Trophoblast cell (in vitro differentiated cells and primary cell): ENCODE results near the gene ADAMTS18.

Source experiments
- DNase-seq, 2 donors: peaks; one replicate each; pipeline ENCODE4 v3.0.0-alpha.2; 2016
- H2AFZ ChIP-seq: 2 replicates; pipeline ENCODE4 v1.6.1; 2013; ENCODE audit warnings: low read length, moderate library complexity, mild to moderate bottlenecking; ENCODE audit not compliant: insufficient read depth, poor library complexity
- H2AK5ac ChIP-seq: 2 replicates; pipeline ENCODE4 v1.6.1; 2013; ENCODE audit warnings: mild to moderate bottlenecking, low read length
- H2BK120ac ChIP-seq: 2 replicates; pipeline ENCODE4 v1.6.1; 2013; ENCODE audit warnings: low read length, mild to moderate bottlenecking, moderate library complexity; ENCODE audit not compliant: insufficient read depth, poor library complexity
- H2BK12ac ChIP-seq: 2 replicates; pipeline ENCODE4 v1.6.1; 2013; ENCODE audit warnings: mild to moderate bottlenecking, low read length, moderate library complexity
- H2BK5ac ChIP-seq: 2 replicates; pipeline ENCODE4 v1.6.1; 2013; ENCODE audit warnings: low read length, low read depth, moderate library complexity, mild to moderate bottlenecking; ENCODE audit not compliant: poor library complexity
- H3K14ac ChIP-seq: 2 replicates; pipeline ENCODE4 v1.6.1; 2013; ENCODE audit warnings: mild to moderate bottlenecking, low read length
- H3K18ac ChIP-seq: 2 replicates; pipeline ENCODE4 v1.6.1; 2013; ENCODE audit warnings: mild to moderate bottlenecking, low read length
- H3K23ac ChIP-seq: 2 replicates; pipeline ENCODE4 v1.6.1; 2013; ENCODE audit warnings: low read length
- H3K27ac ChIP-seq: 2 replicates; pipeline ENCODE4 v1.5.1; 2013; ENCODE audit warnings: low read depth, mild to moderate bottlenecking, inconsistent platforms, low read length, moderate library complexity
- H3K27me3 ChIP-seq: 2 replicates; pipeline ENCODE4 v1.6.1; 2013; ENCODE audit warnings: inconsistent platforms, mild to moderate bottlenecking, low read length, moderate library complexity; ENCODE audit not compliant: insufficient read depth
- H3K36me3 ChIP-seq, 2 experiments: 1 replicate in 1 of 2; 2 replicates in 1 of 2; pipeline ENCODE4 v1.6.1; 2013; ENCODE audit warnings: low read length in 2 of 2, mild to moderate bottlenecking in 2 of 2, moderate library complexity in 1 of 2; ENCODE audit not compliant: insufficient read depth in 2 of 2, control insufficient read depth in 1 of 2
- H3K4ac ChIP-seq: 2 replicates; pipeline ENCODE4 v1.6.1; 2013; ENCODE audit warnings: low read depth, mild to moderate bottlenecking, low read length, moderate library complexity
- H3K4me1 ChIP-seq, 2 experiments: 1 replicate in 1 of 2; 2 replicates in 1 of 2; pipeline ENCODE4 v1.6.1; 2013; ENCODE audit warnings: low read length in 2 of 2, mild to moderate bottlenecking in 2 of 2, moderate library complexity in 1 of 2; ENCODE audit not compliant: insufficient read depth in 2 of 2, control insufficient read depth in 1 of 2
- H3K4me2 ChIP-seq: 2 replicates; pipeline ENCODE4 v1.6.1; 2013; ENCODE audit warnings: inconsistent platforms, mild to moderate bottlenecking, low read length, moderate library complexity
- H3K4me3 ChIP-seq: 2 replicates; pipeline ENCODE4 v1.5.1; 2013; ENCODE audit warnings: mild to moderate bottlenecking, low read depth, low read length, inconsistent platforms
- H3K79me1 ChIP-seq: one replicate; pipeline ENCODE4 v1.6.1; 2013; ENCODE audit warnings: low read length
- H3K79me2 ChIP-seq: 2 replicates; pipeline ENCODE4 v1.6.1; 2013; ENCODE audit warnings: low read length, mild to moderate bottlenecking; ENCODE audit not compliant: control insufficient read depth, insufficient read depth, poor library complexity
- H3K9ac ChIP-seq: 2 replicates; pipeline ENCODE4 v1.6.1; 2013; ENCODE audit warnings: mild to moderate bottlenecking, low read length
- H3K9me3 ChIP-seq: 2 replicates; pipeline ENCODE4 v1.6.1; 2013; ENCODE audit warnings: low read depth, mild to moderate bottlenecking, control low read depth, inconsistent platforms, low read length; ENCODE audit not compliant: insufficient read depth
- H4K12ac ChIP-seq: 2 replicates; pipeline ENCODE4 v1.6.1; 2013; ENCODE audit warnings: low read depth, mild to moderate bottlenecking, low read length, moderate library complexity
- H4K8ac ChIP-seq: 2 replicates; pipeline ENCODE4 v1.6.1; 2013; ENCODE audit warnings: low read depth, mild to moderate bottlenecking, low read length, moderate library complexity
- H4K91ac ChIP-seq: one replicate; pipeline ENCODE4 v1.6.1; 2013; ENCODE audit warnings: low read depth, mild to moderate bottlenecking, low read length, moderate library complexity
- WGBS: extraction: QIAGEN DNeasy Blood & Tissue Kit; methylation state at CpG from one replicate; pipeline ENCODE4 v1.1.7; 2013; ENCODE audit warnings: missing lambda C conversion rate; ENCODE audit not compliant: insufficient read length, insufficient coverage; ENCODE audit errors: extremely low coverage; 5-methylcytosine and 5-hydroxymethylcytosine counted together

Gene ADAMTS18

DNA sequence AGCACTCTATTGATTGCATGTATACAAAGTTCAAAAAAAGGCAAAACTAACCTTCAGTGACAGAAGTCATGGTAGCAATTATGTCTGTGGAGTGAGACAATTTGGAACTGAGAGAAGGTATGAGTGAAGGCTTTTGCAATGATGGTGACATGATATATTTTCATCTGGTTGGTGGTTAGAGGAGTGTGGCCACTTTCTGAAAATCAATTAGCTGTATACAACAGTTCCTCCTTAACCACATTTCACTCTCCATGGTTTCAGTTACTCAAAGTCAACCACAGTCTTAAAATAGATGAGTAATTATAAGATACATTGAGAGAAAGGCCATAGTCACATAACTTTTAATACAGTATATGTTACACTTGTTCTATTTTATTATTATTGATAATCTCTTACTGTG lies 26.2 kb downstream of the ADAMTS18 start:
- Histone ChIP-seq H3K9me3 (no peaks in the 10 kb centered on the region), H3K14ac (no peak overlapping the region), H2BK5ac (no peak overlapping the region), H3K9ac (no peak overlapping the region), H4K12ac (no peak overlapping the region), H3K36me3 (peaks cover 10 to 22% of the 10 kb centered on the region in 2 experiments), H3K79me2 (peaks cover 3% of the 10 kb centered on the region), H3K18ac (no peak overlapping the region), H3K4me2 (no peak overlapping the region), H4K8ac (no peak overlapping the region), H3K4me3 (no peak overlapping the region), H2AK5ac (no peak overlapping the region), H2AFZ (no peak overlapping the region), H3K4ac (no peak overlapping the region), H3K27ac (peak overlapping the region; percentile 42), H3K27me3 (no peaks in the 10 kb centered on the region), H4K91ac (no peak overlapping the region), H3K79me1 (peaks cover 9% of the 10 kb centered on the region), H2BK120ac (no peak overlapping the region), H2BK12ac (no peak overlapping the region), H3K4me1 (peaks cover 5 to 14% of the 10 kb centered on the region in 2 experiments), H3K23ac (no peak overlapping the region)
- DNase-seq, result no peak

DNA sequence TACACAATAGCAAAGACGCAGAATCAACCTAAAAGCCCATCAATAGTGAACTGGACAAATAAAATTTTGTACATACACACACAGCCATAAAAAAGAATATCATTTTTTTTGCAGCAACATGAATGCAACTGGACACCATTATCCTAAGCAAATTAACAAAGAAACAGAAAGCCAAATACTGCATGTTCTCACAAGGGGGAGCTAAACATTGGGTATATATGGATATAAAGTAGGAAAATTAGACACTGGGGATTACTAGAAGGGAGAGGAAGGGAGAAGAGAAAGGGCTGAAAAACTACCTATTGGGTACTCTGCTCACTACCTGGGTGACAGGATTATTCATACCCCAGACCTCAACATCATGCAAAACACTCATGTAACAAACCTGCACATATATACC lies 28.2 kb downstream of the ADAMTS18 start:
- H3K14ac ChIP-seq, result no peak overlapping the region
- no CpG with 5 or more reads among the region's 1 CpG for WGBS
- H2BK120ac ChIP-seq, result no peak overlapping the region
- no peak overlapping the region for H3K4me2 ChIP-seq
- H2AK5ac ChIP-seq, result no peak overlapping the region
- no peak overlapping the region for H3K4me3 ChIP-seq
- no peak overlapping the region for H3K9ac ChIP-seq
- H3K23ac ChIP-seq, result no peak overlapping the region
- peaks cover 6 to 8% of the 10 kb centered on the region in 2 experiments for H3K36me3 ChIP-seq
- H3K27ac ChIP-seq, result no peak overlapping the region
- H3K4me1 ChIP-seq, result peaks cover 5 to 14% of the 10 kb centered on the region in 2 experiments
- H3K27me3 ChIP-seq, result no peaks in the 10 kb centered on the region
- no peak overlapping the region for H4K12ac ChIP-seq
- H2BK5ac ChIP-seq, result no peak overlapping the region
- no peaks in the 10 kb centered on the region for H3K9me3 ChIP-seq
- H2BK12ac ChIP-seq, result no peak overlapping the region
- DNase-seq, result no peak
- H3K79me2 ChIP-seq, result peaks cover 3% of the 10 kb centered on the region
- no peak overlapping the region for H4K91ac ChIP-seq
- H4K8ac ChIP-seq, result no peak overlapping the region
- H3K4ac ChIP-seq, result no peak overlapping the region
- peaks cover 9% of the 10 kb centered on the region for H3K79me1 ChIP-seq
- no peak overlapping the region for H3K18ac ChIP-seq
- H2AFZ ChIP-seq, result no peak overlapping the region

- H3K4ac ChIP-seq, result peak overlapping the region; percentile 64
- H3K23ac ChIP-seq, result no peak overlapping the region
- H3K4me2 ChIP-seq, result no peak overlapping the region
- peak overlapping the region; percentile 74 for H3K27ac ChIP-seq
- H3K79me1 ChIP-seq, result peaks cover 2% of the 10 kb centered on the region
- peak overlapping the region; percentile 47 for H2BK120ac ChIP-seq
- H3K4me3 ChIP-seq, result no peak overlapping the region
- H3K27me3 ChIP-seq, result no peaks in the 10 kb centered on the region
- peak overlapping the region; percentile 61 for H2BK5ac ChIP-seq
- peak overlapping the region; percentile 19 for H3K14ac ChIP-seq
- peak overlapping the region; percentile 7 for H2AK5ac ChIP-seq
- H3K18ac ChIP-seq, result peak overlapping the region; percentile 18
- H4K91ac ChIP-seq, result peak overlapping the region; percentile 71
- peak overlapping the region; percentile 18 for H2BK12ac ChIP-seq
- no peak overlapping the region for H2AFZ ChIP-seq
- H3K9me3 ChIP-seq, result no peaks in the 10 kb centered on the region
- peaks cover 5% of the 10 kb centered on the region in 2 experiments for H3K36me3 ChIP-seq
- peaks cover 5 to 6% of the 10 kb centered on the region in 2 experiments for H3K4me1 ChIP-seq
- H3K9ac ChIP-seq, result no peak overlapping the region
- H4K12ac ChIP-seq, result peak overlapping the region; percentile 47
- H3K79me2 ChIP-seq, result peaks cover 3% of the 10 kb centered on the region
- DNase-seq, result no peak
- WGBS, result no CpG with 5 or more reads among the region's 1 CpG
- peak overlapping the region; percentile 62 for H4K8ac ChIP-seq
These were observed 30.1 kb downstream of the ADAMTS18 start for GRCh38 chr16:77404775-77405174.

DNA sequence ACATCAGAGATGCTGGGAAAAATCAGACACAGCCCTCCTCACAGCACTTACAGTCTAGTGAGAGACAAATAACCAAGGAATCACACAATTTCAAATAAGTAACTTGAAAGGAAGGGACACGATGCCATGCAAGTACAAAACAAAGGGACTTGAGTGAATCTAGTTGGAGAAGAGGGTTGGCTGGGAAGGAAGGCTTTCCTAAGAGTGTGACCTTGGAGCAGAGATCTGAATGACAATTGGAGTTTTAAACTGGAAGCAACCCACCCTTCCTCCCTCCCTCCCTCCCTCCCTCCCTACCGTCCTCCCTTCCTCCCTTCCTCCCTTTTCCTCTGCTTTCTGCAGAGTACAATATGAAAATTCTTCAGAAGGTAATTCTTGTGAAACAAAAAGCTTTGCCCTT lies 31.1 kb downstream of the ADAMTS18 start:
- Histone ChIP-seq H3K18ac (no peak overlapping the region), H2AFZ (no peak overlapping the region), H3K4ac (peak overlapping the region; percentile 82), H3K14ac (no peak overlapping the region), H3K4me1 (peaks cover 9 to 11% of the 10 kb centered on the region in 2 experiments), H3K27ac (no peak overlapping the region), H4K91ac (peak overlapping the region; percentile 5), H4K8ac (no peak overlapping the region), H2BK12ac (no peak overlapping the region), H2BK120ac (peak overlapping the region; percentile 64), H3K79me2 (peaks cover 5% of the 10 kb centered on the region), H3K9ac (no peak overlapping the region), H3K79me1 (peaks cover 6% of the 10 kb centered on the region), H3K4me2 (no peak overlapping the region), H3K4me3 (no peak overlapping the region), H3K27me3 (no peaks in the 10 kb centered on the region), H2AK5ac (no peak overlapping the region), H3K23ac (no peak overlapping the region), H3K9me3 (no peaks in the 10 kb centered on the region), H2BK5ac (peak overlapping the region; percentile 18), H3K36me3 (peaks cover 5 to 8% of the 10 kb centered on the region in 2 experiments), H4K12ac (no peak overlapping the region)
- no CpG with 5 or more reads among the region's 2 CpGs for WGBS
- no peak for DNase-seq
